K562 (cell line): ENCODE measurements around the gene DNAJC17. TPM values are rescaled to one million over a fixed set of nuclear protein-coding genes. Genes with fewer than 3 reads are reported as not detected.
A peak's percentile ranks its signal among the peaks of the same experiment; 100 is the strongest.

Experiments used
- BHLHE40 ChIP-seq: IDR thresholded peaks from 2 replicates; pipeline ENCODE4 v1.6.1; 2011; ENCODE audit warnings: low read length, improper control_type of control experiment
- CC2D1A ChIP-seq: fragments of 450-650 bp; IDR thresholded peaks from 2 replicates; pipeline ENCODE4 v1.6.1; 2017; ENCODE audit warnings: mild to moderate bottlenecking
- CTBP1 ChIP-seq: fragments of 450-650 bp; IDR thresholded peaks from 2 replicates; pipeline ENCODE4 v1.6.1; 2016; ENCODE audit warnings: borderline replicate concordance
- FOXK1 ChIP-seq: sonication (generic); formaldehyde crosslinking; IDR thresholded peaks from 2 replicates; pipeline ENCODE4 v1.8.0; 2022; ENCODE audit warnings: missing genetic modification reagents, mild to moderate bottlenecking, borderline replicate concordance
- GTF2E2 ChIP-seq: fragments of 200-800 bp; sonication (Bioruptor generic); IDR thresholded peaks from 2 replicates; pipeline ENCODE4 v1.6.1; 2016; ENCODE audit warnings: missing genetic modification characterization, missing compliant biosample characterization
- HIVEP1 ChIP-seq: fragments of 250-450 bp; sonication (Bioruptor Pico); IDR thresholded peaks from 2 replicates; pipeline ENCODE4 v1.4.0; 2020; ENCODE audit warnings: mild to moderate bottlenecking
- IFI16 ChIP-seq: fragments of 250-450 bp; sonication (Bioruptor Pico); IDR thresholded peaks from 2 replicates; pipeline ENCODE4 v2.1.2; 2022; ENCODE audit warnings: mild to moderate bottlenecking, inconsistent platforms
- NFE2 ChIP-seq: IDR thresholded peaks from 2 replicates; pipeline ENCODE4 v1.6.1; 2014; ENCODE audit warnings: antibody characterized with exemption, low read depth
- NR2F6 ChIP-seq: fragments of 450-650 bp; formaldehyde crosslinking; IDR thresholded peaks from 2 replicates; pipeline ENCODE4 v1.4.0; 2020; ENCODE audit warnings: mild to moderate bottlenecking
- PCBP1 ChIP-seq: fragments of 200-400 bp; formaldehyde crosslinking; IDR thresholded peaks from 2 replicates; pipeline ENCODE4 v1.6.1; 2018; ENCODE audit warnings: mild to moderate bottlenecking, low read depth, low read length; ENCODE audit not compliant: poor library complexity, severe bottlenecking
- PTTG1 ChIP-seq: fragments of 450-650 bp; IDR thresholded peaks from 2 replicates; pipeline ENCODE4 v1.6.1; 2016; ENCODE audit warnings: low read depth, mild to moderate bottlenecking, missing genetic modification characterization, missing compliant biosample characterization
- ZBTB43 ChIP-seq: sonication (generic); formaldehyde crosslinking; IDR thresholded peaks from 2 replicates; pipeline ENCODE4 v1.8.0; 2023; ENCODE audit warnings: mild to moderate bottlenecking, missing genetic modification reagents
- ZNF785 ChIP-seq: fragments of 250-450 bp; sonication (Bioruptor Pico); IDR thresholded peaks from 2 replicates; pipeline ENCODE4 v1.4.0; 2020; ENCODE audit warnings: mild to moderate bottlenecking
- polyA plus RNA-seq, 8 experiments: library from polyadenylated mRNA; depleted of rRNA in 4 of 8; stranded (reverse) in 5 of 8; unstranded in 3 of 8; fragments of >200 nt; fragmentation: Nextera tagmentation in 2 of 8; fragmentation: Illumina TruSeq in 1 of 8; extraction: Ambion mirVana in 2 of 8; extraction: Trizol in 1 of 8; gene quantifications; 2 replicates each; pipeline versions ENCODE4 v1.2.1 to v1.2.3, GENCODE V29; 2011 to 2014; ENCODE audit warnings: inconsistent platforms in 1 of 8, missing spikeins in 1 of 8
- total RNA-seq, 7 experiments: library from RNA; depleted of rRNA in 6 of 7; stranded (reverse); fragments of >200 nt in 6 of 7; fragmentation: Illumina TruSeq in 2 of 7; extraction: Trizol in 2 of 7; gene quantifications; 2 replicates each; pipeline versions ENCODE4 v1.2.1 to v1.2.3, GENCODE V29; 2011 to 2021; ENCODE audit warnings: low replicate concordance in 1 of 7
- TF ChIP-seq, protein P1 (sequence below): sonication (generic); formaldehyde crosslinking; IDR thresholded peaks from 2 replicates; pipeline ENCODE4 v1.8.0; 2022; ENCODE audit warnings: mild to moderate bottlenecking, missing genetic modification reagents
- TF ChIP-seq, protein P2 (sequence below): fragments of 250-450 bp; sonication (Bioruptor Pico); IDR thresholded peaks from 2 replicates; pipeline ENCODE4 v1.6.1; 2021; ENCODE audit warnings: mild to moderate bottlenecking

The DNAJC17 gene
- total and polyA plus RNA-seq, 9 of the 15 experiments (the other 6 are each of a cell fraction or from before 2014, with no cell fraction given): 2.4 to 79.4 (median 44.2) TPM

GRCh38 chr15:40825661-40826422 is 18.6 kb upstream of the DNAJC17 start (continued):
- TF ChIP-seq, protein P1, sequence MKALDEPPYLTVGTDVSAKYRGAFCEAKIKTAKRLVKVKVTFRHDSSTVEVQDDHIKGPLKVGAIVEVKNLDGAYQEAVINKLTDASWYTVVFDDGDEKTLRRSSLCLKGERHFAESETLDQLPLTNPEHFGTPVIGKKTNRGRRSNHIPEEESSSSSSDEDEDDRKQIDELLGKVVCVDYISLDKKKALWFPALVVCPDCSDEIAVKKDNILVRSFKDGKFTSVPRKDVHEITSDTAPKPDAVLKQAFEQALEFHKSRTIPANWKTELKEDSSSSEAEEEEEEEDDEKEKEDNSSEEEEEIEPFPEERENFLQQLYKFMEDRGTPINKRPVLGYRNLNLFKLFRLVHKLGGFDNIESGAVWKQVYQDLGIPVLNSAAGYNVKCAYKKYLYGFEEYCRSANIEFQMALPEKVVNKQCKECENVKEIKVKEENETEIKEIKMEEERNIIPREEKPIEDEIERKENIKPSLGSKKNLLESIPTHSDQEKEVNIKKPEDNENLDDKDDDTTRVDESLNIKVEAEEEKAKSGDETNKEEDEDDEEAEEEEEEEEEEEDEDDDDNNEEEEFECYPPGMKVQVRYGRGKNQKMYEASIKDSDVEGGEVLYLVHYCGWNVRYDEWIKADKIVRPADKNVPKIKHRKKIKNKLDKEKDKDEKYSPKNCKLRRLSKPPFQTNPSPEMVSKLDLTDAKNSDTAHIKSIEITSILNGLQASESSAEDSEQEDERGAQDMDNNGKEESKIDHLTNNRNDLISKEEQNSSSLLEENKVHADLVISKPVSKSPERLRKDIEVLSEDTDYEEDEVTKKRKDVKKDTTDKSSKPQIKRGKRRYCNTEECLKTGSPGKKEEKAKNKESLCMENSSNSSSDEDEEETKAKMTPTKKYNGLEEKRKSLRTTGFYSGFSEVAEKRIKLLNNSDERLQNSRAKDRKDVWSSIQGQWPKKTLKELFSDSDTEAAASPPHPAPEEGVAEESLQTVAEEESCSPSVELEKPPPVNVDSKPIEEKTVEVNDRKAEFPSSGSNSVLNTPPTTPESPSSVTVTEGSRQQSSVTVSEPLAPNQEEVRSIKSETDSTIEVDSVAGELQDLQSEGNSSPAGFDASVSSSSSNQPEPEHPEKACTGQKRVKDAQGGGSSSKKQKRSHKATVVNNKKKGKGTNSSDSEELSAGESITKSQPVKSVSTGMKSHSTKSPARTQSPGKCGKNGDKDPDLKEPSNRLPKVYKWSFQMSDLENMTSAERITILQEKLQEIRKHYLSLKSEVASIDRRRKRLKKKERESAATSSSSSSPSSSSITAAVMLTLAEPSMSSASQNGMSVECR (CRISPR knock-in tag): no peak
- TF ChIP-seq IFI16 (CRISPR knock-in tag) (no peak), CC2D1A (peak; percentile 77; the same call in 1 of the 2 replicates), BHLHE40 (peak; percentile 80), ZNF785 (CRISPR knock-in tag) (no peak), ZBTB43 (CRISPR knock-in tag) (no peak), NFE2 (no peak), CTBP1 (peak; percentile 99), PTTG1 (tag) (no peak), PCBP1 (no peak), FOXK1 (CRISPR knock-in tag) (no peak), HIVEP1 (CRISPR knock-in tag) (no peak), NR2F6 (CRISPR knock-in tag) (no peak), GTF2E2 (tag) (no peak)
- TF ChIP-seq, protein P2, sequence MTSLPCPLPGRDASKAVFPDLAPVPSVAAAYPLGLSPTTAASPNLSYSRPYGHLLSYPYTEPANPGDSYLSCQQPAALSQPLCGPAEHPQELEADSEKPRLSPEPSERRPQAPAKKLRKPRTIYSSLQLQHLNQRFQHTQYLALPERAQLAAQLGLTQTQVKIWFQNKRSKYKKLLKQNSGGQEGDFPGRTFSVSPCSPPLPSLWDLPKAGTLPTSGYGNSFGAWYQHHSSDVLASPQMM (CRISPR knock-in tag): no peak
